GM21360 (cell line): Measurements from ENCODE around the gene KCNK15.

Experiments used
- ATAC-seq: cut with Tn5 transposase; IDR thresholded peaks from one replicate; pipeline ENCODE4 v1.9.1; 2021; ENCODE audit warnings: mild to moderate bottlenecking, moderate library complexity; ENCODE audit not compliant: unreplicated experiment

The KCNK15 gene

GRCh38 chr20:44714701-44715498, 30.8 kb upstream of the KCNK15 start, which contains the start of gene CCN5:
TSS of gene CCN5 (plus strand) at chr20:44715369. CDS start at chr20:44715391, 22 bp downstream.
- no peak for ATAC-seq

- ATAC-seq, result no peak
Observed at GRCh38 chr20:44715499-44716308, 30.0 kb upstream of the KCNK15 start.

GRCh38 chr20:44716309-44717106, 29.2 kb upstream of the KCNK15 start:
- ATAC-seq, result no peak

GRCh38 chr20:44717986-44718385, 27.7 kb upstream of the KCNK15 start:
- ATAC-seq, result no peak

GRCh38 chr20:44719841-44720240, 25.8 kb upstream of the KCNK15 start:
- ATAC-seq, result no peak

- no peak for ATAC-seq
Observed at GRCh38 chr20:44720621-44720996, 25.1 kb upstream of the KCNK15 start.

GRCh38 chr20:44720997-44721784, 24.5 kb upstream of the KCNK15 start:
- no peak for ATAC-seq

- ATAC-seq, result no peak
Observed at GRCh38 chr20:44721785-44722054, 23.9 kb upstream of the KCNK15 start.

GRCh38 chr20:44722990-44723389, 22.7 kb upstream of the KCNK15 start:
- ATAC-seq, result no peak

GRCh38 chr20:44723391-44723790, 22.3 kb upstream of the KCNK15 start:
- ATAC-seq, result no peak

- no peak for ATAC-seq
Observed at GRCh38 chr20:44723798-44724362, 21.8 kb upstream of the KCNK15 start.

- ATAC-seq, result no peak
Observed at GRCh38 chr20:44724423-44725091, 21.1 kb upstream of the KCNK15 start.

- no peak for ATAC-seq
Observed at GRCh38 chr20:44725837-44726236, 19.8 kb upstream of the KCNK15 start.

GRCh38 chr20:44727039-44727438, 18.6 kb upstream of the KCNK15 start:
- ATAC-seq, result no peak

GRCh38 chr20:44727651-44728050, 18.0 kb upstream of the KCNK15 start:
- no peak for ATAC-seq

- no peak for ATAC-seq
Observed at GRCh38 chr20:44728801-44729443, 16.7 kb upstream of the KCNK15 start.

- ATAC-seq, result no peak
Observed at GRCh38 chr20:44730441-44730840, 15.2 kb upstream of the KCNK15 start.

- no peak for ATAC-seq
Observed at GRCh38 chr20:44731657-44732056, 14.0 kb upstream of the KCNK15 start.

GRCh38 chr20:44732327-44732726, 13.3 kb upstream of the KCNK15 start:
- ATAC-seq, result no peak
